ENCODE measurements around the gene RGCC. TPM values are rescaled to one million over a fixed set of nuclear protein-coding genes. Genes with fewer than 3 reads are reported as not detected.

The RGCC gene
- total and polyA plus RNA-seq, 8 donors, result 4.6 to 58.3 (median 28.7) TPM

DNA sequence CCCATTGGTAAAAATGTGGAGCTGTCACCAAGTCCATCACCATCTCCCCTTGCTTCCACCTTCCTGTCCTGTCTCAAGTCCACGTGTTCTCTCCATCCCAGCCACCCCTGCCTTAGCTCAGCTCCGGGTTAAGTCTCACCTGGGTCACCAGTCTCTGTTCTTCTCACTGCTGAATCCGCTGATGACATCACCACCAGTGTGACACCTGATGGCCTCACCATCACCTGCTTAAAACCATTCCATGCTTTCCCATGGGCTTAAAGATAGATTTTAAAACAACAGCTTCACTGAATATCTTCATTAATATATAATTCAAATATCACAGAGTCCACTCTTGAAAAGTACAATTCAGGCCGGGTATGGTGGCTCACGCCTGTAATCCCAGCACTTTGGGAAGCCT lies 42.1 kb downstream of the RGCC start:
- Histone ChIP-seq H3K27ac (no peak overlapping the region), H3K9me3 (peaks cover 0 to 8% (median 2%) of the 10 kb centered on the region in 4 donors), H3K36me3 (no peaks in the 10 kb centered on the region), H3K27me3 (no peaks in the 10 kb centered on the region), H3K4me1 (peaks cover 0 to 20% (median 4%) of the 10 kb centered on the region in 4 donors), H3K4me3 (no peak overlapping the region)
- TF ChIP-seq CTCF (IDR thresholded peaks at IDR 0.05) (no peak), EP300 (IDR thresholded peaks at IDR 0.05) (no peak), POLR2AphosphoS5 (IDR thresholded peaks at IDR 0.05) (no peak), POLR2A (IDR thresholded peaks at IDR 0.05) (no peak)
- intact Hi-C loops (cut with DNase I; ENCODE audit: low total_unique reads), result no loop called here
- no peak for DNase-seq
- 91 to 95% (median 92%) methylated on average over 5 of the region's 5 CpGs for WGBS, 5 donors

GRCh38 chr13:41500511-41500910 lies 43.2 kb downstream of the RGCC start:
- peak in 1 of 2 donors; percentile 22 for DNase-seq
- H3K27ac ChIP-seq, result no peak overlapping the region

DNA sequence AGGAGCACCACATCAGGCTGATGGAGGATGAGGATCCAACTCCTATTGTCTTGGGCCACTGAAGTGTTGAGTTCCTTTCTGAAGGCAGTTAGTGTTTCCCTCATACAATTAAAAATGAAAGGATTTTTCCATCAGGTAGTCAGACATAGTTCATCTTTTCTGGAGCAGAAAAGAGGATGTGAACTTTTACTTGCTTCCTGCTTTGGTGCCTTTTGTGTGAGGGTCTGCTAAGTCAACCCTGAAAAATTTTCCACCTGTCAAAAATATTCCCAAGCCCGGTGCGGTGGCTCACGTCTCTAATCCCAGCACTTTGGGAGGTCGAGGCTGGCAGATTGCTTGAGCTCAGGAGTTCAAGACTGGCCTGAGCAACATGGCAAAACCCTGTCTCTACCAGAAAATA lies 43.9 kb downstream of the RGCC start:
- no peak for DNase-seq
- Histone ChIP-seq H3K4me1 (peaks cover 0 to 4% (median 0%) of the 10 kb centered on the region in 4 donors), H3K9me3 (peaks cover 0 to 13% (median 4%) of the 10 kb centered on the region in 4 donors), H3K27me3 (no peaks in the 10 kb centered on the region), H3K4me3 (no peak overlapping the region), H3K36me3 (no peaks in the 10 kb centered on the region), H3K27ac (no peak overlapping the region)
- TF ChIP-seq CTCF (IDR thresholded peaks at IDR 0.05) (no peak), POLR2AphosphoS5 (IDR thresholded peaks at IDR 0.05) (no peak), EP300 (IDR thresholded peaks at IDR 0.05) (no peak), POLR2A (IDR thresholded peaks at IDR 0.05) (no peak)
- 63 to 80% (median 75%) methylated on average over 4 of the region's 4 CpGs for WGBS, 5 donors
- intact Hi-C loops (cut with DNase I; ENCODE audit: low total_unique reads), result no loop called here

More at GRCh38 chr13:41500511-41500910, 43.2 kb downstream of the RGCC start:
- H3K36me3 ChIP-seq, result no peaks in the 10 kb centered on the region
- H3K27me3 ChIP-seq, result no peaks in the 10 kb centered on the region
- no peak for TF ChIP-seq EP300 (IDR thresholded peaks at IDR 0.05)
- TF ChIP-seq POLR2A (IDR thresholded peaks at IDR 0.05), result no peak
- no peak for TF ChIP-seq POLR2AphosphoS5 (IDR thresholded peaks at IDR 0.05)
- TF ChIP-seq CTCF (IDR thresholded peaks at IDR 0.05), result no peak
- H3K4me3 ChIP-seq, result no peak overlapping the region
- H3K4me1 ChIP-seq, result peaks cover 0 to 12% (median 1%) of the 10 kb centered on the region in 4 donors
- 68 to 74% (median 71%) methylated on average over 5 of the region's 5 CpGs for WGBS, 5 donors
- peaks cover 0 to 13% (median 4%) of the 10 kb centered on the region in 4 donors for H3K9me3 ChIP-seq
- intact Hi-C loops (cut with DNase I; ENCODE audit: low total_unique reads), result no loop called here

DNA sequence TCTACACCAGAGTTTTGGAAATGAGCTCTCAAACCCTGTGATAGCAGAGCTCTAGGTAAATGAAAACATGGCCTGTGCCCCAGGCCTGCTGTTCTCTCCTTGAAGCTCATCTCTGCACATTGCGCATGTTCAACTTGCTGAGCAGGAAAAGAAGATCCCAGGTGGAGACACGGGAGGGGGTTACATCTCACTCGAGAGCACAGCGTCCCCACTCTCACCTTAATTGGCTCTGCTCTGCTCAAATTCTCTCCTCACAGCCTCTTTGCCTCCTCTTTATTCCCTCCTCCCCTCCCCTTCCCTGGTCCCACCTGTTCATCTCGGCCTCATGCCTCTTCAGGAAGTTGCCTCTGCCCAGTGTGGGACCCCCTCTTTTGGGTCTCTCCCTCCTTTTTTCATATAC lies 44.7 kb downstream of the RGCC start:
- Histone ChIP-seq H3K4me3 (no peak overlapping the region), H3K36me3 (no peaks in the 10 kb centered on the region), H3K27me3 (no peaks in the 10 kb centered on the region), H3K9me3 (peaks cover 0 to 13% (median 4%) of the 10 kb centered on the region in 4 donors), H3K27ac (no peak overlapping the region), H3K4me1 (no peaks in the 10 kb centered on the region)
- WGBS, 5 donors, result 82 to 89% (median 85%) methylated on average over 5 of the region's 5 CpGs
- no peak for DNase-seq
- intact Hi-C loops (cut with DNase I; ENCODE audit: low total_unique reads), result no loop called here
- TF ChIP-seq POLR2A (IDR thresholded peaks at IDR 0.05), result no peak
- no peak for TF ChIP-seq POLR2AphosphoS5 (IDR thresholded peaks at IDR 0.05)
- no peak for TF ChIP-seq CTCF (IDR thresholded peaks at IDR 0.05)
- TF ChIP-seq EP300 (IDR thresholded peaks at IDR 0.05), result no peak

Data from stomach (tissue), 9 donors.